Gastroesophageal sphincter (tissue), 4 donors: Measurements from ENCODE around the gene METTL25B. TPM values are rescaled to one million over a fixed set of nuclear protein-coding genes. Genes with fewer than 3 reads are reported as not detected.
"Not testable (repeated sequence)": the region's sequence is repeated elsewhere in the genome, so short reads cannot be mapped to it uniquely, and the experiment has no call there.

Experiments
- ATAC-seq: fragments of 150-250 bp; one replicate; pipeline ENCODE4 v1.9.1; 2016; ENCODE audit warnings: mild to moderate bottlenecking, moderate library complexity
- H3K27ac ChIP-seq, 4 donors: fragments of 200-600 bp; sonication (generic) in 3 of 4; 1 replicate in 3 of 4; 2 replicates in 1 of 4; pipeline ENCODE4 v1.5.1; 2016 to 2019
- H3K27me3 ChIP-seq: fragments of 200-600 bp; sonication (generic); one replicate; pipeline ENCODE4 v1.5.1; 2019
- H3K36me3 ChIP-seq, 2 donors: fragments of 200-600 bp; sonication (generic); one replicate each; pipeline ENCODE4 v1.5.1; 2019; ENCODE audit warnings: control low read depth in 1 of 2
- H3K4me1 ChIP-seq, 3 donors: fragments of 200-600 bp; sonication (generic); 1 replicate in 2 of 3; 2 replicates in 1 of 3; pipeline ENCODE4 v1.5.1; 2016 to 2019; ENCODE audit warnings: control low read depth in 2 of 3
- H3K4me3 ChIP-seq, 2 donors: fragments of 200-600 bp; sonication (generic); one replicate each; pipeline ENCODE4 v1.5.1; 2019; ENCODE audit warnings: mild to moderate bottlenecking in 1 of 2, moderate library complexity in 1 of 2
- H3K9me3 ChIP-seq, 3 donors: fragments of 200-600 bp; sonication (generic); one replicate each; pipeline ENCODE4 v1.5.1; 2017 to 2019; ENCODE audit warnings: control low read depth in 2 of 3
- EP300 ChIP-seq: sonication (generic); formaldehyde crosslinking; IDR thresholded peaks from one replicate; pipeline ENCODE4 v1.6.1; 2017; ENCODE audit warnings: antibody characterized with exemption, mild to moderate bottlenecking
- POLR2A ChIP-seq, 2 donors: fragments of 450-650 bp; IDR thresholded peaks; one replicate each; pipeline ENCODE4 v1.6.1; 2017; ENCODE audit warnings: antibody characterized with exemption in 2 of 2, mild to moderate bottlenecking in 2 of 2, moderate library complexity in 1 of 2
- POLR2AphosphoS5 ChIP-seq: sonication (generic); formaldehyde crosslinking; IDR thresholded peaks from one replicate; pipeline ENCODE4 v1.6.1; 2017; ENCODE audit warnings: antibody characterized with exemption
- WGBS, 2 donors: methylation state at CpG; one replicate each; pipeline ENCODE4 v1.1.5; 2018; ENCODE audit warnings: low coverage in 1 of 2; 5-methylcytosine and 5-hydroxymethylcytosine counted together
- total RNA-seq, 4 donors: library from RNA; depleted of rRNA; stranded (reverse); fragments of >200 nt; gene quantifications; one replicate each; pipeline ENCODE4 v1.1.0, GENCODE V29; 2016
- TF ChIP-seq, protein P1 (sequence below), 4 experiments: fragments of 200-600 bp in 2 of 4; fragments of 450-650 bp in 2 of 4; sonication (generic) in 1 of 4; IDR thresholded peaks; one replicate each; pipeline ENCODE4 v1.5.1; 2017 to 2019; ENCODE audit warnings: antibody characterized with exemption in 4 of 4, mild to moderate bottlenecking in 2 of 4, moderate library complexity in 2 of 4

Gene METTL25B
- total RNA-seq, 4 donors from 2014 or later = 8.4 to 29.0 (median 17.4) TPM

DNA sequence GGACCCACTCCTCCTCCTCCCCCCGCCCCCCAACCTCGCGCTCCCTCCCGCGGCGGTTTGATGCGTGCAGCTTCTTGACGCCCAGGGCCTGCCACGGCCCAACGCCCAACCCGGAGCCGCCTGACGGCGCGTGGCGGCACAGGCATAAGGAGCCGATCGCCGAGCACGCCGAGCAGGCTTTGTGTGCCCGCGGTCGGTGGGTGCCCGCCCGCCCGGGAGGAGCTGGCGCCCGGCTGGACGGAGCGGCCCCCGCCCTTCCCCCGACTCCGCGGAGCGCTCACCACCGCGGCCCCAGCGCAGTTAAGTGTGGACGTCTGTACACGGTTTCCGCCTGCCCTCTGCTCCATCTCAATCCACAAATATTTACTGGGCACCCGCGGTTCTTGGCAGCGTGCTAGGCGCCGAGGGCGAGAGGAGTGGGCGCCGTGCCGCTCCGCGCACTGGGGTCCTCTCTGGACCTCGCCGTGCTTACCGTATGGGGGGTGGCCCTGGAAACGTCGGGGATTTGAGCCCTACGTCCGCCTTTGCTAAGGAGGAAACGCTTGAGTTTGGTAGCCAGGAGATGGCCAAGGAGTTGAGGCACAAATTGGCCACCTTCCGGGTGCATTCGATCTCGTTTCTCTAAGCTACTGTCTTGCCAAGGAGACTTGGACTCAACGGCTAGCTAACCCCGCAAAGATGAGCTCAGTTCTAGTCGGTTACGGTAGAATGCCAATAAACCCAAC lies 23.6 kb downstream of the METTL25B start:
- H3K9me3 ChIP-seq = no peaks in the 10 kb centered on the region
- H3K27me3 ChIP-seq = no peaks in the 10 kb centered on the region
- peak overlapping the region; percentile 92 to 100 (median 98) for H3K27ac ChIP-seq
- peak; percentile 88 for ATAC-seq
- H3K36me3 ChIP-seq = no peaks in the 10 kb centered on the region
- H3K4me1 ChIP-seq = peaks cover 0 to 48% (median 29%) of the 10 kb centered on the region in 3 donors
- no peak for TF ChIP-seq EP300
- peak in 1 of 2 donors; percentile 46 for TF ChIP-seq POLR2A (IDR thresholded peaks at IDR 0.05)
- TF ChIP-seq, protein P1, sequence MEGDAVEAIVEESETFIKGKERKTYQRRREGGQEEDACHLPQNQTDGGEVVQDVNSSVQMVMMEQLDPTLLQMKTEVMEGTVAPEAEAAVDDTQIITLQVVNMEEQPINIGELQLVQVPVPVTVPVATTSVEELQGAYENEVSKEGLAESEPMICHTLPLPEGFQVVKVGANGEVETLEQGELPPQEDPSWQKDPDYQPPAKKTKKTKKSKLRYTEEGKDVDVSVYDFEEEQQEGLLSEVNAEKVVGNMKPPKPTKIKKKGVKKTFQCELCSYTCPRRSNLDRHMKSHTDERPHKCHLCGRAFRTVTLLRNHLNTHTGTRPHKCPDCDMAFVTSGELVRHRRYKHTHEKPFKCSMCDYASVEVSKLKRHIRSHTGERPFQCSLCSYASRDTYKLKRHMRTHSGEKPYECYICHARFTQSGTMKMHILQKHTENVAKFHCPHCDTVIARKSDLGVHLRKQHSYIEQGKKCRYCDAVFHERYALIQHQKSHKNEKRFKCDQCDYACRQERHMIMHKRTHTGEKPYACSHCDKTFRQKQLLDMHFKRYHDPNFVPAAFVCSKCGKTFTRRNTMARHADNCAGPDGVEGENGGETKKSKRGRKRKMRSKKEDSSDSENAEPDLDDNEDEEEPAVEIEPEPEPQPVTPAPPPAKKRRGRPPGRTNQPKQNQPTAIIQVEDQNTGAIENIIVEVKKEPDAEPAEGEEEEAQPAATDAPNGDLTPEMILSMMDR (IDR thresholded peaks at IDR 0.05) = peak in 2 of 4 experiments; percentile 32 to 42
- peak; percentile 78 for TF ChIP-seq POLR2AphosphoS5
- 0% methylated on average over 1 to 5 of the region's 68 CpGs for WGBS, 2 donors
- peak overlapping the region; percentile 97 to 98 for H3K4me3 ChIP-seq

DNA sequence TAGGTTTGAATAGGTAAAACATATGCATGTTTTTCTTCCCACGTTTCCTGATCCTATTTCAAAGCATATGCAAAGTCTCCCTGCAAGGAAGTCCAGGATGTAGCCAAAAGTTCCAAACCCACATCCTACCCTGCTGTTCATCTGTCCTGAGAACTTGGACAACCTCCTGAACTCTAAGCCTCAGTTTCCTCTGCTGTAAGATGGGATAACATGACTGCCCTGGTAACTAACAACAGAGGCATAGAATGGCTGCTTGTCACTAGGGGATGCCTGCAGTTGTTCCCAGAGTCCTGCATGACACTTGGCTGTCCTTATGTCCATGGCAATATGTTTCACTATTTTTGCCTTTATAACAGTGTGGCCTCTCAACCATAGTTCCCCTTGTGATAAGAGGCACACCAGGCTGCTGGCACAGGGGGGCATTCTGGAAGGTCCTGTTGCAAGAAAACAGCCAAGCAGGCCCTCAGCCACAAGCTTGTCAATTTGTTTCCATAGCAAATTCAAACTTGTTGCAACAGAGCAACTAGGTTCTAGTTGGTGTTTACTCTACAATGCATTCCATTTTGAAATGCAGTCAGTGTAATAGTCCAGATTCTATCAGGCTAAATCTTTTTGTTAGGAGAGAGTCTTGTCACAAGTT lies 24.7 kb downstream of the METTL25B start:
- ATAC-seq = no peak
- 25 to 29% methylated on average over 1 of the region's 1 CpG for WGBS, 2 donors

DNA sequence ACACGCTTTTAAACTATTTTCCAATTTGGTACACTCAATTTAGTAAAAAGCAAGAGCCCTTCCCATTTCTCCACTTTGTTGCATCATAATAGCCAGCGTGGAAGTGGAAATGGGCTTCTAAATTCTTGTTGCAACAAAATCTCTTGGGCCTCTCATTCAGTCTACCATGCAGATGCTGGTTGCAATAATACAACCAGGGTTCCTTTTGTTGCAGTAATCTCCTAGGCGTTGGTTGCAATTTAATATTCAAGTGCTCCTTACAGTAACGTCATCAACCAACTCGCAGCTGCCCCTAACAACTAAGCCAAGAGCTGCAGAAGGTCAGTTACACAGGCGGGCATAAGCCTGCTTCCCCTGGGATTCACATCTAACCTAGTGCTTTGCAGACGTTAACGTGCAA lies 25.9 kb downstream of the METTL25B start:
- Histone ChIP-seq H3K4me3 (no peak overlapping the region), H3K9me3 (no peaks in the 10 kb centered on the region), H3K27ac (no peak overlapping the region), H3K27me3 (no peaks in the 10 kb centered on the region), H3K36me3 (no peaks in the 10 kb centered on the region), H3K4me1 (peaks cover 0 to 27% (median 14%) of the 10 kb centered on the region in 3 donors)
- ATAC-seq = no peak
- 80% methylated on average over 7 of the region's 8 CpGs; no CpG with 5 or more reads in 1 of the 2 donors for WGBS, 2 donors
- TF ChIP-seq POLR2AphosphoS5 (no peak), POLR2A (IDR thresholded peaks at IDR 0.05) (no peak), EP300 (no peak)
- TF ChIP-seq, protein P1 (IDR thresholded peaks at IDR 0.05) = no peak

More for the DNA sequence above, 24.7 kb downstream of the METTL25B start:
- Histone ChIP-seq H3K4me3 (peak overlapping the region in 1 of 2 donors; percentile 98), H3K27ac (peak overlapping the region in 3 of 4 donors; percentile 98 to 100 (median 99)), H3K9me3 (no peaks in the 10 kb centered on the region), H3K4me1 (peaks cover 0 to 40% (median 24%) of the 10 kb centered on the region in 3 donors), H3K27me3 (no peaks in the 10 kb centered on the region), H3K36me3 (no peaks in the 10 kb centered on the region)
- TF ChIP-seq POLR2AphosphoS5 (peak; percentile 22), POLR2A (IDR thresholded peaks at IDR 0.05) (no peak)

DNA sequence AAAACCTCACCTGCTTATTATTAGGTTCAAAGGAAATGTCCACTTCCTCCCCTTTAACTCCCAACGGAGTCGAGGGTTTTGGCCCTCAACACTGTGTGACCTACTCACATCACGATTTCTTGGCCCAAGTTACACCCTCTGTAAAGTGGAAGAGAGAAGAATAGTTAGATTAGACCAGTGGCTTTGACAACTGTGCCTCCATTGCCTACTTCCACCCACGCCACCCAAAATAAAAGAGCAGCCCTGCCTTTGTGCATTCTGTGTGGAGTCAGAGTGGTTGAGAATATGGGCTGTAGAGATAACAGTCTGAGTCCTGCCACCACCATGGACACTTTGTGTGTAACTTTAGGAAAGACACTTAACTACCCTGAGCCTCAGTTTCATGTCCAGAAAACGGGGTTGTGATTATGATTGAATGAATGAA lies 27.3 kb downstream of the METTL25B start:
- TF ChIP-seq EP300 (no peak), POLR2A (IDR thresholded peaks at IDR 0.05) (no peak), POLR2AphosphoS5 (no peak)
- TF ChIP-seq, protein P1 (IDR thresholded peaks at IDR 0.05) = no peak
- H3K4me1 ChIP-seq = peaks cover 0 to 14% (median 7%) of the 10 kb centered on the region in 3 donors
- no peak overlapping the region for H3K27ac ChIP-seq
- ATAC-seq = no peak
- H3K4me3 ChIP-seq = no peak overlapping the region
- H3K27me3 ChIP-seq = no peaks in the 10 kb centered on the region
- no peaks in the 10 kb centered on the region for H3K36me3 ChIP-seq
- no peaks in the 10 kb centered on the region for H3K9me3 ChIP-seq
- WGBS, 2 donors = 60 to 62% methylated on average over 2 to 5 of the region's 5 CpGs

DNA sequence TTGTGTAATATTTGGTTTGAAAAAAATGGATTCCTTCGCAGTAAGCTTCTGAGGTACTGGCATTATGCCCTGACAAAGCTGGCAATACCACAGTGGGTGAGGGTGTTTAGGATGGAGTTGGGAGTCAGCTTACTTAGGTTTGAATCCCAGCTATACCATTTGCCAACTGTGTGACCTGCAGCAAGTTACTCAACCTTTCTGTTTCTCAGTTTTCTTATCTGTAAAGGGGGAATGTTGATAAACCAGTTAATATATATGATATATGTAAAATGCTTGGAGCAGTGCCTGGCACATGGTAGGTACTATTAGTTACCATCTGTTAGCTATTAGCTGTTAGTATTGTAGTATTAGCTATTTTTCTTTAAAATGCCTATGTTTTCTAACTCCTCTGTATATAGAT lies 28.1 kb downstream of the METTL25B start:
- WGBS, 2 donors = 92 to 100% methylated on average over 1 of the region's 1 CpG
- no peaks in the 10 kb centered on the region for H3K9me3 ChIP-seq
- TF ChIP-seq POLR2AphosphoS5 (no peak), EP300 (no peak), POLR2A (IDR thresholded peaks at IDR 0.05) (no peak)
- TF ChIP-seq, protein P1 (IDR thresholded peaks at IDR 0.05) = no peak
- no peak overlapping the region for H3K4me3 ChIP-seq
- H3K4me1 ChIP-seq = peaks cover 0 to 14% (median 7%) of the 10 kb centered on the region in 3 donors
- no peak overlapping the region for H3K27ac ChIP-seq
- ATAC-seq = no peak
- H3K27me3 ChIP-seq = no peaks in the 10 kb centered on the region
- no peaks in the 10 kb centered on the region for H3K36me3 ChIP-seq

DNA sequence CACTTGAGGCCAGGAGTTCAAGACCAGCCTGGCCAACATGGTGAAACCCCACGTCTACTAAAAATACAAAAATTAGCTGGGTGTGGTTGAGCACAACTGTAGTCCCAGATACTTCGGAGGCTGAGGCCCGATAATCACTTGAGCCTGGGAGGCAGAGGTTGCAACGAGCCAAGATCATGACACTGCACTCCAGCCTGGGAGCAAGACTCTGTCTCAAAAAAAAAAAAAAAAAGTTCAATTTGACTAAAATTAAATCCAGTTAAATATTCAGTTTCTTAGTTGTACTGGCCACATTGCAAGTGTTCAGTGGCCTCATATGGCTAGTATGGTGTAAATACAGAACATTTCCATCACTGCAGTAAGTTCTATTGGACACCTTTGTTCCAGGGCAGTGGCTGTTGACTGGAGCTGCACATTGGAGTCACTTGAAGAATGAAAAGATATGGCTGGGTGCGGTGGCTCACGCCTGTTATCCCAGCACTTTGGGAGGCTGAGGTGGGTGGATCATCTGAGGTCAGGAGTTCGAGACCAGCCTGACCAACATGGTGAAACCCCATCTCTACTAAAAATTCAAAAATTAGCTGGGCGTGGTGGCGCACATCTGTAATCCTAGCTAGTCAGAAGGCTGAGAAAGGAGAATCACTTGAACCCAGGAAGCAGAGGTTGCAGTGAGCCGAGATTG lies 29.4 kb downstream of the METTL25B start:
- not testable (repeated sequence) for H3K9me3 ChIP-seq, H3K36me3 ChIP-seq, ATAC-seq, H3K4me1 ChIP-seq, H3K27ac ChIP-seq, H3K27me3 ChIP-seq, H3K4me3 ChIP-seq
- 80 to 96% methylated on average over 1 to 7 of the region's 10 CpGs for WGBS, 2 donors
